Sigmoid colon (tissue), 4 donors: ENCODE results near the gene FGD3.

Experiments used
- EP300 ChIP-seq, 4 donors: sonication (generic); formaldehyde crosslinking; IDR thresholded peaks; one replicate each; pipeline ENCODE4 v1.6.1; 2017; ENCODE audit warnings: antibody characterized with exemption in 4 of 4
- POLR2A ChIP-seq, 2 donors: fragments of 450-650 bp; IDR thresholded peaks; one replicate each; pipeline ENCODE4 v1.6.1; 2016; ENCODE audit warnings: antibody characterized with exemption in 2 of 2, mild to moderate bottlenecking in 2 of 2, moderate library complexity in 2 of 2
- POLR2AphosphoS5 ChIP-seq, 4 donors: sonication (generic); formaldehyde crosslinking; IDR thresholded peaks; one replicate each; pipeline ENCODE4 v1.6.1; 2017; ENCODE audit warnings: antibody characterized with exemption in 4 of 4
- TF ChIP-seq, protein P1 (sequence below), 4 experiments: fragments of 450-650 bp in 3 of 4; fragments of 200-600 bp in 1 of 4; IDR thresholded peaks; one replicate each; pipeline ENCODE4 v1.5.1; 2016 to 2019; ENCODE audit warnings: antibody characterized with exemption in 4 of 4, mild to moderate bottlenecking in 3 of 4, moderate library complexity in 2 of 4

- TF ChIP-seq EP300 (IDR thresholded peaks at IDR 0.05) (no peak), POLR2A (IDR thresholded peaks at IDR 0.05) (no peak), POLR2AphosphoS5 (IDR thresholded peaks at IDR 0.05) (no peak)
- TF ChIP-seq, protein P1, sequence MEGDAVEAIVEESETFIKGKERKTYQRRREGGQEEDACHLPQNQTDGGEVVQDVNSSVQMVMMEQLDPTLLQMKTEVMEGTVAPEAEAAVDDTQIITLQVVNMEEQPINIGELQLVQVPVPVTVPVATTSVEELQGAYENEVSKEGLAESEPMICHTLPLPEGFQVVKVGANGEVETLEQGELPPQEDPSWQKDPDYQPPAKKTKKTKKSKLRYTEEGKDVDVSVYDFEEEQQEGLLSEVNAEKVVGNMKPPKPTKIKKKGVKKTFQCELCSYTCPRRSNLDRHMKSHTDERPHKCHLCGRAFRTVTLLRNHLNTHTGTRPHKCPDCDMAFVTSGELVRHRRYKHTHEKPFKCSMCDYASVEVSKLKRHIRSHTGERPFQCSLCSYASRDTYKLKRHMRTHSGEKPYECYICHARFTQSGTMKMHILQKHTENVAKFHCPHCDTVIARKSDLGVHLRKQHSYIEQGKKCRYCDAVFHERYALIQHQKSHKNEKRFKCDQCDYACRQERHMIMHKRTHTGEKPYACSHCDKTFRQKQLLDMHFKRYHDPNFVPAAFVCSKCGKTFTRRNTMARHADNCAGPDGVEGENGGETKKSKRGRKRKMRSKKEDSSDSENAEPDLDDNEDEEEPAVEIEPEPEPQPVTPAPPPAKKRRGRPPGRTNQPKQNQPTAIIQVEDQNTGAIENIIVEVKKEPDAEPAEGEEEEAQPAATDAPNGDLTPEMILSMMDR (IDR thresholded peaks at IDR 0.05) = no peak
These were observed 20.8 kb downstream of the FGD3 start for GRCh38 chr9:92968081-92968480.
